Activated gamma-delta T cell treated with Interleukin-2 at 50 U/mL for 16 hours (primary cell): ENCODE data around the gene FAM107B.
A peak's percentile ranks its signal among the peaks of the same experiment; 100 is the strongest.
"Not testable (repeated sequence)": the region's sequence is repeated elsewhere in the genome, so short reads cannot be mapped to it uniquely, and the experiment has no call there.

Source experiments
- DNase-seq: peaks from one replicate; pipeline ENCODE4 v3.0.0-alpha.2; 2020

The FAM107B gene

DNA sequence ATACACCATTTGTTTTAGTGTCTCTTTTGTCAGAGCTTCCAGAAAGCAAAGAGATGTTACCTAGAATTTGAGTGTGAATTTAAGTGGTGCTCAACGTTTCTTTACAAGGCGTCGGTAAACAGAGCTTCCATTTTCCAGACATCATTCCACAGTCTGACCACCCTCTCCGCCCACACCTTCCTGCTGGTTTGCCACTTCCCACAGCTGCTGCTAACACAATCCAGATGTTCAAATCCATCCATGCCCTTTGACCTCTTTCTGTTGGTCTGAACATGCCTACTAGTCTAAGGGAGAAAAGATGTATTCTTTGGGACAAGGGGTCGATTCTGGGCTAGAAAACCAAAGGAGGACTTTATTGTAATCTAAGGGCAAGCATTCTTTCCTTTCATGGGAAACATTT lies 86.1 kb downstream of the FAM107B start:
- DNase-seq = no peak

DNA sequence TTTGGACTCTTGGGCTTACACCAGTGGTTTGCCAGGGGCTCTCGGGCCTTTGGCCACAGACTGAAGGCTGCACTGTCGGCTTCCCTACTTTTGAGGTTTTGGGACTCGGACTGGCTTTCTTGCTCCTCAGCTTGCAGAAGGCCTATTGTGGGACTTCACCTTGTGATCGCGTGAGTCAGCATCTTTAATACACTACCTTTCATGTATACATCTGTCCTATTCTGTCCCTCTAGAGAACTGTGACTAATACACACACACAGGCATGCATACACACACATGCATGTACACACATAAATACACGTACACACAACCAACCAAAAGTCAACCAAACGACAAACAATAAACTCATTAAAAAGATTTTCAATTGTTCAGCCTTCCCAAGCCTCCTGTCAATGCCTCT lies 86.5 kb downstream of the FAM107B start:
- DNase-seq = not testable (repeated sequence)

DNA sequence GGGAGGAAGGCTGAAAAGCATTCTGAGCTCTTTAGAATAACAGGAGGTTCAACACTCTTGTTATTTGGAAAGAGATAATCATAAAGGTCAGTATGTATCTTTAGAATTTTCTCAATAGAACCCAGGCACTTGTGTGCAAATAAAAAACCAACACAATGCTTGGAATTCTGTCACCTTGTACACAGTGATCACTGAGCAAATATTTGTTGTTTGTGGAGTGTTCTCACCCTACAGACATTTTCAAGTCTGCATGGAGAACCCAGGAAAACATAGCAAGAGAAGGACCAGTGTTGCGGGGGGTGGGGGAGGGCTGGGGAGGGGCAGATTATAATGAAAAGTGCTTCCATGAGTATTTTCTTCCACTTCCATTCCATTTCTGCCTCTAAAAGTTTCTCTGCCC lies 87.4 kb downstream of the FAM107B start:
- no peak for DNase-seq

DNA sequence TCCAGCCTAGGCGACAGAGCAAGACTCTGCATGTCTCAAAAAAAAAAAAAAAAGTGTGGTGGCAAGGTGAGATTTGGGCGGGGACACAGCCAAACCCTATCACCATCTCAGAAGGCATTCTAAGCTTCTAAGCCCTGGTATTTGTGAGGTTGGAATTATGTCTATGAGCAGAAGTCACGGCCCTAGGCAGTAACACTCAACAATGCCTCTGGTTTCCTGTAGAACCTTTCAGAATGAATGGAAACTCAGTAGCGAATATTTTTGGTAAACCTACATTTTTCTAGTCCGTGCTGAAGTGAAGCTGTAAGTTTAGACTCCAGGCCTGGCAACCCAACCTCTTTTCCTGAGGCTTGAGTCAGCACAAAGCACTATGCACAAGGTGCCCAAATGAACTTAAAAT lies 88.3 kb downstream of the FAM107B start:
- DNase-seq = no peak

DNA sequence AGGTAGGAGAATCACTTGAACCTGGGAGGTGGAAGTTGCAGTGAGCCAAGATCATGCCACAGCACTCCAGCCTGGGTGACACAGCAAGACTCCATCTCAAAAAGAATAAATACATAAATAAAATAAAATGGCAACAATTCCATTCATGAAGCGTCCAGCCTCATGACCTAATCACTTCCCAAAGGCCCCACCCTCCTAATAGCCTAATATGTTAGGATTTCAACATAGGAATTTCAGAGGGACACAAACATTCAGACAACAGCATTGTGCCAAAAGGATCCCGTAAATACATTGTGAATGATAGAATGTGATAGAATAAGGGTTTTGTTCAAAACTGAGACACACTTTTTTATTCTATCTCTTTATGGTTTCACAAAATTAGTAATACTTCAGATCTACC lies 90.3 kb downstream of the FAM107B start:
- DNase-seq = no peak

DNA sequence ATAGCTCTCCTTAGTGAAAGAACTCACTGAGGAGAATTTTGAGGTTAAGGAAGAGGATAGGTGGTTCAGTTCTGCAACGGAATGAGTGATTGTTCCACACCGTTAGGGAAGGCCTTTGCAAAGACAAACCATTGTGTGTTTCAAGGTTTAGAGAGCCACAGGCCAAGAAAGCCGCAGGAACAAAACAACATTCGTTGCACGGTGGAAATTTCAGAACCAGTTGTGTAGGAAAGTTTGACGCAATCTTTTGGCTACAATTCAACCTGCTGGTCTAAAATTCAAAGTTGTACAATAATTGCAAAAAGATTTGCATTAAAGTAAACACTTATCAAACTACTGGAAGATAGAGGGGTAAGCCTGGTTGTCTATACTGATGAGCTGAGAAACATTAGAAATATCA lies 91.4 kb downstream of the FAM107B start:
- DNase-seq = no peak

DNA sequence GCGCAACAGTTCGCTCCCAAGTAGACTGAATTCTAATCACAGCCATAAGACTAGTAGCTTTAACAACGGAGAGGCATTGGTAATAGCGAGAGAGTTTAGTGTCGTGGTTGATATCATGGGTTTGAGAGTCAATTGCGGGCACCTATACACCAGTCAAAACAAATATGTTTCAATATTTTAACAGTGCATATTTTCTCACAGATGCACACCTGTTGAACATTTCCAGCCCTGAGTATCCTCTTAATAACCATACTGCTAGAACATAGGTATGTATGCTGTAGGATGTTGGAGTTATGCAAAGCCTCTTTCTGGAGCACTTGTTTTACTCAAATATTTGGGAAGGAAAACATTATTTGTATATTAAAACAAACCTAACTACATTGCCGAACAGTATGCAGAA lies 92.9 kb downstream of the FAM107B start:
- no peak for DNase-seq

DNA sequence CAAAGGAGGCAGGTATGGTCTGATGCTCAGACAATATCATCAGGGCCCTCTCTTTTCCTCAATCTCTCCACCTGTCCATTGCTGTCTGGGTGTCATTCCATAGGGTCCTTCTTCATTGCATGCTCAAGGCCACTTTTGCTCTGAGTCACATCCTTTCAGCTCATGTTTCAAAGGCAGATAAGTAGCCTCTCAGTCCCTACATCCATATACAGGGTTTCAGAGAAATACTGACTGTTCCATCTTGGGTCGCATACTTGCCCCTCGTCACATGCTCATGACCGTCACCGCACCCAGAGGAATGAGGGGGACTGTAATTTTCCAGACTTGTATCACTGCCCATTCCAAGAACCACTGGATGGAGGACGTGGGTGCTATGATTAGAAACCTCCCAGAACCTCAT lies 93.4 kb downstream of the FAM107B start:
- no peak for DNase-seq

DNA sequence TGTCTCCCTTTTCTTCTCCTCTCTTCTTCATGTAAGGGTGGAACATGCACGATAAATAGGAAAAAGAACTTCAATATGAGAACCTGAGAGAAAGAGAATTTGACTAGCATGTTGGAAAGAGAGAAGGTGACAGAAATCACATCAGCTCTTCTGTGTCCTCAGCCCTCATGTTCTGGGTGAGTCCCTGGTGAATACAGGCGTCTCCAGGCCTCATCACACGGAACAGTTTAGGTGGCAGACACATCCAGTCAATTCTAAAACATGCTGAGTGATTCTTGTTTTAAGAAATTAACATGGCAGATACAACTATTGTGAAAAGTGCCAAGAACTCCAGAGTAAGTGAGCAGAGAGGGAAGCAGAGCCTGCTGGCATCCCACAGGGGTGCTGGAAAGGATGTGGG lies 96.1 kb downstream of the FAM107B start:
- DNase-seq = no peak

DNA sequence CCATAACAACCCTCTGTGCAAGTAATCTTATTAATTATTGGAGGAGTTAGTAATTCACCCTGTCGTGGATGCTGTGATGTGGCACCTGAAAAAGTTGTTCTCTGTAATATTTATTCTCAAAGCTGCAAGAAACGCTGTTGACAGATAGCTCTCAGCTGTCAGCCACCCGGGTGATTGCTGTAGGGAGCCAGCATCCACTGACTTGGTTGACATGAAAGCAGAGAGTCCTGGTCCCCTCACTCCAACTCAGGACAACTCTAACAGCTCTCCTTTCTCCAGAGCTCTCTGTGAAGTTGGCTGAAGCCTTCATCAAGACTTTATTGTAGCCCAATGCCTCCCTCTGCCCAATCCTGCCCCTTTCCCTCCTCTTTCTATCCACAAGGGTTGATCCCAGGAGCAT lies 98.0 kb downstream of the FAM107B start:
- no peak for DNase-seq

DNA sequence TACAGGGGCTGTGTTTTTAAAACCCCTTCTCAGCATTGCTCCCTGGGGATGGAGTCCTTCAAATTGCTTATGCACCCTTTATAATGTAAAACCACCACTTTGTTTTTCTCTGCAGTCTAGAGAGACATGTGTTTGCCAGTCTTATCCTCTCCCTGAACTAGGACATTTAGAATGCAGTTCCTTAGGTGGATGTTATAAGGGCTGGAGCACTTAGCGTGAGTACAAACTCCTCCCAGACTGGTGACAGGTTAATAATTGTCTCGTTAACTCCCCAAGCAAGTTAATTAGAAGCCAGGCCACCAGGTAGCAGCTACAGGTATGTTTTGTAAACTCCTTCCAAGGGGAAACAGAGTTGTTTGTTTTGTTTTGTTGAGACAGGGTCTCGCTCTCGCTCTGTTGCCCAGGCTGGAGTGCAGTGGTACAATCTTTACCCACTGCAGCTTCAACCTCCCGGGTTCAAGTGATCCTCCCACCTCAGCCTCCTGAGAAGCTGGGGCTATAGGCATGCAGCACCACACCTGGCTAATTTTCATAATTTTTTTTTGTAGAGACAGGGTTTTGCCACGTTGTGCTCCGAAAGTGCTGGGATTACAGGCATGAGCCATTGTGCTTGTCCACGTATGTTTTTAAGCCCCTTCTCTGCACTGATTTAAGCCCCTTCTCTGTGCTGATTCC lies 100.2 kb downstream of the FAM107B start:
- DNase-seq = no peak

DNA sequence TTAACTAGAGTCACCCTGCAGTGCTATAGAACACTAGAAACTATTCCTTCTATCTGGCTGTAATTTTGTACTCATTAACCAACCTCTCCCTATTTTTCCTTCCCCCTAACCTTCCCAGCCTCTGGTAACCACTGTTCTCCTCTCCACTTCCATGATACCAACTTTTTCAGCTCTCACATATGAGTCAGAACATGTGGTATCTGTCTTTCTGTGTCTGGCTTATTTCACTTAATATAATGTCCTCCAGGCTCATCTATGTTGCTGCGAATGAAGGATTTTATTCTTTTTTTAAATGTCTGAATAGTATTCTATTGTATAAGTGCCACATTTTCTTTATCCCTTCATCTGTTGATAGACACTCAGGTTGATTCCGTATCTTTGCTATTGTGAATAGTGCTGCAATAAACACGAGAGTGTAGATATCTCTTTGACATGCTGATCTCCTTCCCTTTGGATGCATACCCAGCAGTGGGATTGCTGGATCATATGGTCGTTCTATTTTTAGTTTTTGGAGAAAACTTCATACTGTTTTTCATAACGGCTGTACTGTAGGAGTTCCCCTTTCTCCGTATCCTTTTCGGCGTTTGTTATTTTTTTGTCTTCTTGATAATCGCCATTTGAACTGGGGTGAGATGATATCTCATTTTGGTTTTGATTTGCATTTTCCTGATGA lies 101.4 kb downstream of the FAM107B start:
- DNase-seq = no peak

DNA sequence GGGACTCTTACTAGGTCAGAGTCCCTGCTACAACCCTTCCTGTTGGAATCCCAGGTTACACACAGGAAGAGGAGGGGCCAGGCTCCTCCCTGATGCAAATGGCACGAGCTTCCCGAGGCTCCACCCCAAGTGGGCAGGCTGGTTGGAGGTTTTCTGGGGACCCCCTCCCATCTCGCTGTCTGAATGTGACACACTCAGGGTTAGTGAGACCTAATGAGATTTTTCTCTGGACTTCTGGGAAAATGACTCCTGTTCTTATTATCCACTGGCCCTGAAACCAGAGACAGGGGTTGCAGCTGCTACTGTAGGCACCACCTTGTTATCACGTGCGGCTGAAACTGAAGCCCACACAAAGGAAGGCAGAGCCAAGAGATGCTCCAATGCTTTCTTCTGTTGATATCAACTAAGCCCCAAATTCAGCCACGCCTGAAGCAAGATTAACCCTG lies 103.3 kb downstream of the FAM107B start:
- DNase-seq = no peak

DNA sequence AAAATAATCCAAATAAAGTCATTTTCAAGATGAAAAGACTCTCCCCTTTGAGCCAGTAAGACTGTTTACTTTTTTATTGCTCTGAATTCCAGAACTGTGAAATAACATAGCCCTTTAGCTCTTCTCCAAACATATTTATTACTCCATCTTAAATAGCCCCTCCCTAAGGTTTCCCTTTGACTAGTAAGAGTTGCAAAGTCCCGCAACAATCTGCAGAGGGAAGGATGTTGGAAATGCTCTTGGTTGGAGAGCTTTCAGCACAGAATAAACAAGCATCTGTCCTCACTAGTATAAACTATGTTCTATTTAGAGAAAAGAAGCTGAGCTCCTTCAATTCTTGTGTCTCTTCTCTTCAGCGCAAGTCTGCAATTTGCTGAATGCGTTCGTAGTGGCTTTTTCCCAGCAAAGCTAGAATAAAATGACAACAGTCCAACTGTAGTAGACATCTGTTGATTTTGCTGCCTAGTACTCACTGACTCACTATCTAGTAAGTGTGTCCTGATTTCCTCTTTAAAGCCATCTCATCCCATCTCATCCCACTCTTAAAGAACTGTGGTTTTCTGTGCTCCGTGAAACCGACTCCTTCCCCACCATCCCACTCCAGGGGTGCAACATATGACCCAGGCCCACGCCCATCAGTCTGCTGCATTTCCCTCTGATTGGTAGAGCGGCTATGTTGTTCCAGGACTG lies 104.0 kb downstream of the FAM107B start:
- DNase-seq = no peak

DNA sequence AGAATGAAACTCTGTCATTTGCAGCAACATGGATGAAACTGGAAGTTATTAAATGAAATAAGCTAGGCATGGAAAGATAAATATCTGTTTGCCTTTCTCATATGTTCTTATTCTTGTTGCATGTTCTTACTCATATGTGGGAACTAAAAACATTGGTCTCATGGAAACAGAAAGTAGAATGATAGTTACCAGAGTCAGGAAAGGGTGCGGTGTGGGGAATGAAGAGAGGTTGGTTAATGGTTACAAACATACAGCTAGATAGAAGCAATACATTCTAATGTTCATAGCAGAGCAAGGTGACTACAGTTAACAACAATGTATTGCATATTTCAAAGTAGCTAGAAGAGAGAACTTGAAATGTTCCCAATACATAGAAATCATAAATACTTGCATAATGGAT lies 105.1 kb downstream of the FAM107B start:
- DNase-seq = no peak

DNA sequence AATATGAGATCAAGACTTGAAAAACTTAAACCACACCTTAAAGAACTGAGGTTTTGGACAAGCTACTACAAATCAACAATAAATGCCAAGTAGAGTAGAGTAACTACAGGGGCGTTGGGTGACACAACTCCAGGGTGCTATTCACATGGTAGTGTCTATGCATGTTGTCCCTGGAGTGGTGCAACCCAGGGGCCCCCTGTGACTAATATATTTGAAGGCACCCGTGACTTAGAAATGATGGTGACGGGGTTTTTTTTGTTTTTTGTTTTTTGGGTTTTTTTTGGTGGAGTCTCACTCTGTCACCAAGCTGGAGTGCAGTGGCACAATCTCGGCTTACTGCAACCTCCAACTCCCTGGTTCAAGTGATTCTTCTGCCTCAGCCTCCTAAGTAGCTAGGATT lies 106.9 kb downstream of the FAM107B start:
- no peak for DNase-seq

DNA sequence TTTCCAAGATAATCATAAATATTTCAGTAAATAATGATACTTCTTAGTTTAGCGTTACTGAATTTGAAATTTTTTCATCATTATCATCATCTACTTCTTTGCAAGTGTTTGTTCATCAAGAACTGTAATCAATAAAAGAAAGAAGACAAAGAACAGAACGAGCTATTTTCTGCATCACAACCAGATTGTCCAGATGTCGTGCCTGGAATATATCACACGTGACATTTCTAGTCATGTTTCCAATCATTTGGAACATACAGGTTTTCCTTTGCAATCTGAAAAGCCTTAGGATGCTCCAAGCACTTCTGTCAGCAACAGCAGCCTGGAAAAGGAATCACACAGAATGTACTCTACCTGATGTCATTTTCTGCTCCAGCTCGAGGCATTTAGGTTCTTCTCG lies 107.4 kb downstream of the FAM107B start:
- no peak for DNase-seq

DNA sequence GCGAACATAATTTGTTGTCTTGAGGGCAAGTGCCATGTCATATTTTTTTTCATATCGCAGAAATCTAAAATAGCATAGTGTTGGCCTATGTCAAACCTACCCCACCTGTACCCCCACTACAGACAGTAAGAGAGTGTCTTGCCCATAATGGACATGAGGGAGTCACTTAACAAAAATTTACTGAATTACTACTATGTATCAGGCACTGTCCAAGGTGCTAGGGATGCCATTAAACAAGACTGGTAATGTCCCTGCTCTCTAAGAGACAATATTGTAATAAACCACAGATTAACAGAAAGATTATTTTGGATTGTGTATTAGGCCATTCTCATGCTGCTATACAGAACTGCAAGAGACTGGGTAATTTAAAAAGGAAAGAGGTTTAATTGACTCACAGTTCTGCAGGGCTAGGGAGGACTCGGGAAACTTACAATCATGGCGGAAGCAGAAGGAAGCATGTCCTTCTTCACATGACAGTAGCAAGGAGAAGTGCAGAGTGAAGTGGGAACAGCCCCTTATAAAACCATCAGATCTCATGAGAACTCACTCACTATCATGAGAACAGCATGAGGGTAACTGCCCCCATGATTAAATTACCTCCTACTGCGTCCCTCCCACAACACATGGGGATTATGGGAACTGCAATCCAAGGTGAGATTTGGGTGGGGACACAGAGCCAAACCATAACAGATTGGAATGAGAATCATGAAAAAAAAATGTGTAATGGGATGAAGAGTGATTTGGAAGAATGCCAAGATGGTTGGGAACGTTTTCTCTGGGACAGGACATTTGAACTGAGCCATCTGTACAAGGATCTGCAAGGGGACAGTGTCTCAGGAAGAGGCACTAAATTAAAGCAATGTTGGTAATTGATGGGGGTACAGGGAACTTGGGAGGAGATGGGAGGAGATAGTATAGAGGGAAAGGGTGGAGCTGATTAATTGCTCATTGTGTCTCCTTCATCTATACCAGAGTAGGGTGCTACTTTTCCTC lies 108.5 kb downstream of the FAM107B start:
- DNase-seq = no peak

DNA sequence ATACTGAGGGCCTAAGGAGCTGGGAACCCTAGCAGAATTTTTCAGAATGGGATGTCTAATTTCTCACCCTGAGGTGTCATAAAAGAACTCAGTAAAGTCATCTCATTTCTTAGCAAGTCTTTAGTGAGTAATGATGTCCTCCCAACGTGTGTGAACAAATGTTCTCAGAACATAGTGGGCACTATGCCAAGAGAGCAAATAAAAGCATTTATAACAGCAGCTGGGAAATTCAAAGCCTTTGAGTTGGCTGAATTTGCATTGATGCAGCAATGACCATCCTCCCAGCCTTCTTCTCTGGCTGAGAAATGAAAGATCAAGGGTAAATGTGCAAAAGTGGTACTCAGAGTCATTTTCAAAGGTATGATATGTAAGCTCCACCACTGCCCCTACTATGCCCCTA lies 109.4 kb downstream of the FAM107B start:
- no peak for DNase-seq

DNA sequence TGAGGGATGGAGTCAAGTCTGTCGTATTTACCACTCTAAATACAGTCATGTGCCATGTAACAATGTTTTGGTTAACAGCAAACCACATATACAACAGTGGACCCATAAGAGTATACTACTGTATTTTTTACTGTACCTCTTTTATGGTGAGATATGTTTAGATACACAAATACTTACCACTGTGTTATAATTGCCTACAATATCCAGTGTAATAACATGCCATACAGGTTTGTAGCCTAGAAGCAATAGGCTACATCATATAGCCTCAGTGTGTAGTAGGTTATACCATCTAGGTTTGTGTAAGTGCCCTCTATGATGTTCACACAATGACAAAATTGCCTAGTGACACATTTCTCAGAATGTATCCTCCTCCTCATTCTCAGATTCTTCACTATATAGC lies 110.4 kb downstream of the FAM107B start:
- DNase-seq = no peak

DNA sequence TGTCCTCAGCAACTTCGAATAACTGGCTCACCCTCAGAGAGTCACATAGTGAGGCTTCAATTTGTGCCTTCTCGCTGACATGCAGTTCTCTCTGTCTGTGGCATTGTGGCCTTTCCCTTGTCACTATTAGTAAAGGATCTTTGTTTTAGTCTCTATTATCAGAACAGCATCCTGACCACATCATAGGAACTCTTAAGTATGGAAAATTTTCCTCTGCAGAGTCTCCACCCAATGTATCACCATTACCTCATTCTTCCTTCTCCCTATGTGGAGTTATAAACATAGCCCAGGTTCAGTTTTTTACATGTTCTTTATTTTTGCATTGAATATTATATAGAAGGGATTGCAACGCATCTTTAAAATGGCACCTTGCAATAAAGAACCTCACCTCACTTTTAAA lies 112.9 kb downstream of the FAM107B start:
- DNase-seq = no peak

DNA sequence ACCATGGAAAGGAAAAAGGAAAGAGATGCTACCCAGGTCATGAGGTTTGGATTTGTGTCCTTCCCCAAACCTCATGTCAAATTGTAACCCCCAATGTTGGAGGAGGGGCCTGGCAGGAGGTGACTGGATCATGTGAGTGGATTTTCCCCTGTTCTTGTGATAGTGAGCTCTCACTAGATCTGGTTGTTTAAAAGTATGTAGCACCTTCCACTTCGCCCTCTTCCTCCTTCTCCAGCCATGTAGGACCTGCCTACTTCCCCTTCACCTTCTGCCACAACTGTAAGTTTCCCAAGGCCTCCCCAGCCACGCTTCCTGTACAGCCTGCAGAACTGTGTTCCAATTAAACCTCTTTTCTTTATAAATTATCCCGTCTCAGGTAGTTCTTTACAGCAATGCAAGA lies 113.9 kb downstream of the FAM107B start:
- DNase-seq = no peak

DNA sequence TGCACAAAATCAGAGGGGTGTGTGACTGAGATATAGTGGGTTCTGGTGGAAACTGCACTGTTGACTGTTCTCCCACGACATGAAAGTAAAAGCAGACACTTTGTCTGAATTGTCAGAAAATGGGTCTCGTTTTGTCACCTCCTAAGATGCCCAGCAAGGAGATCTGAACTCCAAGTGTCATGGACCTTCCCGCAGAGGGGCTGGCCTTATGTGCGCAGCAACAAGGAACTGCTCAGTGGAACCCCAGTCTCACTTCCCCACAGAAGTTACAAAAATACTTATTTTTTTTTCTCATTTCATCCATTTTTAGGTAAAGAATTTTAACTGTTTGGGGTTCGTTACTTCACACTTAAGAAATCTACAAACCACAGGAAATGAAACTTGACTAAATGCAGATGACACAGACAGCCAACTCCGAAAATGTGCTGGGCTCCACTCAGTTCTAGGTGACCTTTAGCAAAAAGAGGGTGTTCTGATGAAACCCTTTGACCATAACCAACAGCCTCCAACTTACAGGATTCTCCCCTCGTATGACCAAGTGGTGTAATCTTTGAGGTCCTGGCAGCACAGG lies 115.0 kb downstream of the FAM107B start:
- DNase-seq = peak; percentile 10
